Measurements from ENCODE around the gene SORL1. TPM values are rescaled to one million over a fixed set of nuclear protein-coding genes. Genes with fewer than 3 reads are reported as not detected.

SORL1 gene
- total RNA-seq, 1 donor from 2014 or later: 38.3 TPM

GRCh38 chr11:121427400-121427744 lies 24.7 kb upstream of the SORL1 start:
- Histone ChIP-seq H3K27ac (no peak overlapping the region), H3K4me3 (peak overlapping the region; percentile 3 to 49), H3K9me3 (no peaks in the 10 kb centered on the region), H3K4me1 (peaks cover 12% of the 10 kb centered on the region), H3K27me3 (no peaks in the 10 kb centered on the region), H3K36me3 (no peaks in the 10 kb centered on the region)
- DNase-seq (ENCODE audit: extremely low spot score in 2 of 2): no peak
- intact Hi-C loops (cut with DNase I): no loop called here
- TF ChIP-seq CTCF (IDR thresholded peaks at IDR 0.05) (no peak), POLR2A (IDR thresholded peaks at IDR 0.05) (no peak)

- H3K36me3 ChIP-seq: no peaks in the 10 kb centered on the region
- no peak overlapping the region for H3K27ac ChIP-seq
- H3K4me3 ChIP-seq: no peak overlapping the region
- intact Hi-C loops (cut with DNase I): no loop called here
- no peaks in the 10 kb centered on the region for H3K27me3 ChIP-seq
- TF ChIP-seq POLR2A (IDR thresholded peaks at IDR 0.05): no peak
- TF ChIP-seq POLR2AphosphoS5 (IDR thresholded peaks at IDR 0.05; ENCODE audit: insufficient read depth in 1 of 2, low read depth in 1 of 2): no peak
- no peak for TF ChIP-seq CTCF (IDR thresholded peaks at IDR 0.05)
- H3K4me1 ChIP-seq: peaks cover 12% of the 10 kb centered on the region
- H3K9me3 ChIP-seq: no peaks in the 10 kb centered on the region
- no peak for DNase-seq (ENCODE audit: extremely low spot score in 2 of 2)
These were observed 22.6 kb upstream of the SORL1 start for GRCh38 chr11:121429556-121429955.

GRCh38 chr11:121431820-121432526 lies 20.1 kb upstream of the SORL1 start:
- Histone ChIP-seq H3K9me3 (no peaks in the 10 kb centered on the region), H3K27me3 (no peaks in the 10 kb centered on the region), H3K4me3 (no peak overlapping the region), H3K36me3 (no peaks in the 10 kb centered on the region), H3K27ac (no peak overlapping the region), H3K4me1 (peaks cover 8% of the 10 kb centered on the region)
- TF ChIP-seq CTCF (IDR thresholded peaks at IDR 0.05): no peak
- TF ChIP-seq POLR2A (IDR thresholded peaks at IDR 0.05): no peak
- TF ChIP-seq POLR2AphosphoS5 (IDR thresholded peaks at IDR 0.05; ENCODE audit: insufficient read depth in 1 of 2, low read depth in 1 of 2): no peak
- intact Hi-C loops (cut with DNase I): no loop called here
- DNase-seq (ENCODE audit: extremely low spot score in 2 of 2): no peak

- no peak overlapping the region for H3K27ac ChIP-seq
- H3K36me3 ChIP-seq: no peaks in the 10 kb centered on the region
- no peaks in the 10 kb centered on the region for H3K27me3 ChIP-seq
- peaks cover 15% of the 10 kb centered on the region for H3K4me1 ChIP-seq
- TF ChIP-seq POLR2AphosphoS5 (IDR thresholded peaks at IDR 0.05; ENCODE audit: insufficient read depth in 1 of 2, low read depth in 1 of 2): no peak
- no peak for TF ChIP-seq POLR2A (IDR thresholded peaks at IDR 0.05)
- no peak for TF ChIP-seq CTCF (IDR thresholded peaks at IDR 0.05)
- intact Hi-C loops (cut with DNase I): no loop called here
- H3K4me3 ChIP-seq: no peak overlapping the region
- DNase-seq (ENCODE audit: extremely low spot score in 2 of 2): no peak
- no peaks in the 10 kb centered on the region for H3K9me3 ChIP-seq
These were observed 17.0 kb upstream of the SORL1 start for GRCh38 chr11:121435132-121435531.

GRCh38 chr11:121435551-121436511 lies 16.3 kb upstream of the SORL1 start:
- DNase-seq (ENCODE audit: extremely low spot score in 2 of 2): no peak
- Histone ChIP-seq H3K27ac (no peak overlapping the region), H3K36me3 (no peaks in the 10 kb centered on the region), H3K9me3 (no peaks in the 10 kb centered on the region), H3K27me3 (no peaks in the 10 kb centered on the region), H3K4me1 (peaks cover 19% of the 10 kb centered on the region), H3K4me3 (no peak overlapping the region)
- TF ChIP-seq POLR2A (IDR thresholded peaks at IDR 0.05) (no peak), POLR2AphosphoS5 (IDR thresholded peaks at IDR 0.05; ENCODE audit: insufficient read depth in 1 of 2, low read depth in 1 of 2) (no peak), CTCF (IDR thresholded peaks at IDR 0.05) (no peak)
- intact Hi-C loops (cut with DNase I): no loop called here
